ENCODE data around the gene PIN1.
"Not testable (repeated sequence)": the region's sequence is repeated elsewhere in the genome, so short reads cannot be mapped to it uniquely, and the experiment has no call there.

Gene PIN1

GRCh38 chr19:9834726-9835506 lies at the start of gene PIN1:
Gene PIN1, plus strand, starts transcription at chr19:9835318. Its CDS starts 27 bp downstream, at chr19:9835345.
- peak; percentile 96 to 99 (median 98) for DNase-seq

GRCh38 chr19:9785367-9786331 lies 49.5 kb upstream of the PIN1 start:
- DNase-seq: peak; percentile 92 to 97 (median 96)

- no peak for DNase-seq
Measured at GRCh38 chr19:9786342-9786741, 48.8 kb upstream of the PIN1 start.

GRCh38 chr19:9786819-9787218 lies 48.3 kb upstream of the PIN1 start:
- no peak for DNase-seq

GRCh38 chr19:9788604-9789003 lies 46.5 kb upstream of the PIN1 start:
- not testable (repeated sequence) for DNase-seq

GRCh38 chr19:9789066-9789465 lies 46.1 kb upstream of the PIN1 start:
- DNase-seq: no peak

GRCh38 chr19:9789579-9789978 lies 45.5 kb upstream of the PIN1 start:
- not testable (repeated sequence) for DNase-seq

- DNase-seq: not testable (repeated sequence)
Measured at GRCh38 chr19:9791073-9791367, 44.1 kb upstream of the PIN1 start.

- peak; percentile 87 to 93 (median 90) for DNase-seq
Measured at GRCh38 chr19:9791552-9792205, 43.4 kb upstream of the PIN1 start.

- peak; percentile 91 to 97 (median 95) for DNase-seq
Measured at GRCh38 chr19:9792206-9793070, 42.7 kb upstream of the PIN1 start.

- DNase-seq: peak; percentile 39 to 49 (median 44)
Measured at GRCh38 chr19:9793071-9793591, 42.0 kb upstream of the PIN1 start.

- DNase-seq: peak; percentile 31 to 65 (median 60)
Measured at GRCh38 chr19:9796113-9796773, 38.9 kb upstream of the PIN1 start.

GRCh38 chr19:9797871-9798270 lies 37.2 kb upstream of the PIN1 start:
- DNase-seq: no peak

GRCh38 chr19:9799162-9799561 lies 36.0 kb upstream of the PIN1 start:
- DNase-seq: no peak

GRCh38 chr19:9801976-9802375 lies 33.1 kb upstream of the PIN1 start:
- DNase-seq: no peak

- DNase-seq: no peak
Measured at GRCh38 chr19:9806803-9807202, 28.3 kb upstream of the PIN1 start.

GRCh38 chr19:9808855-9809824 lies 26.0 kb upstream of the PIN1 start:
- DNase-seq: no peak

- DNase-seq: no peak
Measured at GRCh38 chr19:9811139-9811538, 24.0 kb upstream of the PIN1 start.

GRCh38 chr19:9818175-9818733 lies 16.9 kb upstream of the PIN1 start:
- no peak for DNase-seq
